ENCODE measurements around the gene WBP1. TPM values are rescaled to one million over a fixed set of nuclear protein-coding genes. Genes with fewer than 3 reads are reported as not detected.

Gene WBP1
- total RNA-seq, 2 experiments from 2014 or later: 68.8 to 70.8 TPM

- H2AFZ ChIP-seq (ENCODE audit: low read length): no peak overlapping the region
- H3K4me3 ChIP-seq (ENCODE audit: low read depth, low read length, poor library complexity, severe bottlenecking): no peak overlapping the region
- peaks cover 7% of the 10 kb centered on the region; the same call in 1 of the 2 replicates for H3K36me3 ChIP-seq (ENCODE audit: insufficient read depth, low read length)
- H3K79me2 ChIP-seq (ENCODE audit: insufficient read depth, low read depth, low read length): no peaks in the 10 kb centered on the region
- no peaks in the 10 kb centered on the region for H3K9me2 ChIP-seq (ENCODE audit: insufficient read depth, low read length)
- no peak for DNase-seq (ENCODE audit: low spot score)
- no peaks in the 10 kb centered on the region for H4K20me1 ChIP-seq (ENCODE audit: insufficient read depth, low read length)
- no peaks in the 10 kb centered on the region for H3K9me3 ChIP-seq (ENCODE audit: low read length)
- intact Hi-C loops (cut with micrococcal nuclease; ENCODE audit: unreplicated experiment): no loop called here
- H3K4me2 ChIP-seq (ENCODE audit: low read length): no peak overlapping the region
- CTCF ChIA-PET (ENCODE audit: unreplicated experiment): no interaction called here
- H3K4me1 ChIP-seq (ENCODE audit: insufficient read depth, low read length, poor library complexity, severe bottlenecking): no peaks in the 10 kb centered on the region
- TF ChIP-seq EZH2phosphoT487 (IDR thresholded peaks at IDR 0.05; ENCODE audit: borderline replicate concordance, low read depth, low read length) (no peak), CTCF (conservative IDR thresholded peaks at IDR 0.05; ENCODE audit: low read length) (no peak)
- POLR2A ChIA-PET: no interaction called here
- H3K27ac ChIP-seq (ENCODE audit: low read depth, low read length, poor library complexity, severe bottlenecking): no peak overlapping the region
- BruUV-seq (replicated peaks): no TSS peak
These were observed 32.0 kb upstream of the WBP1 start for GRCh38 chr2:74426181-74426758.

- no peaks in the 10 kb centered on the region for H3K9me3 ChIP-seq (ENCODE audit: low read length)
- no peak overlapping the region for H2AFZ ChIP-seq (ENCODE audit: low read length)
- ChIA-PET POLR2A (interaction anchor here (0.8 to 1.2 kb wide), 2 partner anchors 11 to 18 kb away, joined by 3 read pairs; no protein-coding TSS in a partner anchor), CTCF (ENCODE audit: unreplicated experiment) (no interaction called here)
- TF ChIP-seq CTCF (conservative IDR thresholded peaks at IDR 0.05; ENCODE audit: low read length) (no peak), EZH2phosphoT487 (IDR thresholded peaks at IDR 0.05; ENCODE audit: borderline replicate concordance, low read depth, low read length) (no peak)
- intact Hi-C loops (cut with micrococcal nuclease; ENCODE audit: unreplicated experiment): no loop called here
- H3K27ac ChIP-seq (ENCODE audit: low read depth, low read length, poor library complexity, severe bottlenecking): no peak overlapping the region
- no peaks in the 10 kb centered on the region for H3K9me2 ChIP-seq (ENCODE audit: insufficient read depth, low read length)
- H3K36me3 ChIP-seq (ENCODE audit: insufficient read depth, low read length): peaks cover 7% of the 10 kb centered on the region; the same call in 1 of the 2 replicates
- no TSS peak for BruUV-seq (replicated peaks)
- H3K4me2 ChIP-seq (ENCODE audit: low read length): no peak overlapping the region
- no peaks in the 10 kb centered on the region for H3K79me2 ChIP-seq (ENCODE audit: insufficient read depth, low read depth, low read length)
- DNase-seq (ENCODE audit: low spot score): no peak
- H3K4me3 ChIP-seq (ENCODE audit: low read depth, low read length, poor library complexity, severe bottlenecking): no peak overlapping the region
- no peaks in the 10 kb centered on the region for H4K20me1 ChIP-seq (ENCODE audit: insufficient read depth, low read length)
- no peaks in the 10 kb centered on the region for H3K4me1 ChIP-seq (ENCODE audit: insufficient read depth, low read length, poor library complexity, severe bottlenecking)
These were observed 30.7 kb upstream of the WBP1 start for GRCh38 chr2:74427551-74427950.

- Histone ChIP-seq H3K4me2 (ENCODE audit: low read length) (no peak overlapping the region), H3K36me3 (ENCODE audit: insufficient read depth, low read length) (peaks cover 7% of the 10 kb centered on the region; the same call in 1 of the 2 replicates), H3K4me1 (ENCODE audit: insufficient read depth, low read length, poor library complexity, severe bottlenecking) (no peaks in the 10 kb centered on the region), H3K9me3 (ENCODE audit: low read length) (no peaks in the 10 kb centered on the region), H4K20me1 (ENCODE audit: insufficient read depth, low read length) (no peaks in the 10 kb centered on the region), H3K9me2 (ENCODE audit: insufficient read depth, low read length) (no peaks in the 10 kb centered on the region), H3K27ac (ENCODE audit: low read depth, low read length, poor library complexity, severe bottlenecking) (no peak overlapping the region), H2AFZ (ENCODE audit: low read length) (no peak overlapping the region), H3K4me3 (ENCODE audit: low read depth, low read length, poor library complexity, severe bottlenecking) (no peak overlapping the region), H3K79me2 (ENCODE audit: insufficient read depth, low read depth, low read length) (no peaks in the 10 kb centered on the region)
- BruUV-seq (replicated peaks): no TSS peak
- TF ChIP-seq EZH2phosphoT487 (IDR thresholded peaks at IDR 0.05; ENCODE audit: borderline replicate concordance, low read depth, low read length) (no peak), CTCF (conservative IDR thresholded peaks at IDR 0.05; ENCODE audit: low read length) (no peak)
- CTCF ChIA-PET (ENCODE audit: unreplicated experiment): no interaction called here
- intact Hi-C loops (cut with micrococcal nuclease; ENCODE audit: unreplicated experiment): no loop called here
- POLR2A ChIA-PET: interaction anchor here (1.0 kb wide), 1 partner anchor 29 kb away, joined by 4 read pairs; no protein-coding TSS in a partner anchor
- DNase-seq (ENCODE audit: low spot score): no peak
These were observed 29.6 kb upstream of the WBP1 start for GRCh38 chr2:74428675-74429074.
